ENCODE results near the gene AUTS2.

GRCh38 chr7:70838292-70838907 is 1240.1 kb downstream of the AUTS2 start:
- TF ChIP-seq POLR2A (IDR thresholded peaks at IDR 0.05) (no peak), CTCF (IDR thresholded peaks at IDR 0.05) (no peak)
